NCI-H446 (cell line): ENCODE results near the gene LYPD8.
"Not testable (repeated sequence)": the region's sequence is repeated elsewhere in the genome, so short reads cannot be mapped to it uniquely, and the experiment has no call there.

Experiments used
- DNase-seq, 2 experiments: peaks; one replicate each; lab custom pipeline; 2025; lab: John Stamatoyannopoulos, UW

The LYPD8 gene, protein sequence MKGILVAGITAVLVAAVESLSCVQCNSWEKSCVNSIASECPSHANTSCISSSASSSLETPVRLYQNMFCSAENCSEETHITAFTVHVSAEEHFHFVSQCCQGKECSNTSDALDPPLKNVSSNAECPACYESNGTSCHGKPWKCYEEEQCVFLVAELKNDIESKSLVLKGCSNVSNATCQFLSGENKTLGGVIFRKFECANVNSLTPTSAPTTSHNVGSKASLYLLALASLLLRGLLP

DNA sequence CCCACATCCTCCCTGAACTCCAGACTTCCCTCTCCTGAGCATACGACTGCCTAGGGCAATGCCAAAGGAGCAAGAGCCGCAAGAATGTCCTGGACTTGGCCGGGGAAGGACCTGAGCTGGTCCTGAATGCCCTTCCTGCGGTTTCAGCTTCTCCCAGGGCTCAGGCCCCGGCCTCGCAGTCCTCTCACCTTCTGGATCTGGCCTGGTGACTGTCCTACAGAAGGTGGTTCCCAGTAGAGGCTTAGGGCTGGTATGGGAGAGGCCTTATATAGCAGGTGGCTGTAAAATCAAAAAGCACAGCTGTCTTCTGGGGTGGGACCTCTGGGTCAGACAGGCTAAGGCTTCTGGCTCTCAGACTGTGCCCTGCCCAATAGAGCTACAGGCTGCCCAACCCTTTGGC lies at the start of gene LYPD8:
Gene LYPD8, minus strand, starts transcription at position 243 of the 400 bp plus-strand sequence. CDS start 4,678 bp downstream, outside the sequence.
- DNase-seq: no peak

DNA sequence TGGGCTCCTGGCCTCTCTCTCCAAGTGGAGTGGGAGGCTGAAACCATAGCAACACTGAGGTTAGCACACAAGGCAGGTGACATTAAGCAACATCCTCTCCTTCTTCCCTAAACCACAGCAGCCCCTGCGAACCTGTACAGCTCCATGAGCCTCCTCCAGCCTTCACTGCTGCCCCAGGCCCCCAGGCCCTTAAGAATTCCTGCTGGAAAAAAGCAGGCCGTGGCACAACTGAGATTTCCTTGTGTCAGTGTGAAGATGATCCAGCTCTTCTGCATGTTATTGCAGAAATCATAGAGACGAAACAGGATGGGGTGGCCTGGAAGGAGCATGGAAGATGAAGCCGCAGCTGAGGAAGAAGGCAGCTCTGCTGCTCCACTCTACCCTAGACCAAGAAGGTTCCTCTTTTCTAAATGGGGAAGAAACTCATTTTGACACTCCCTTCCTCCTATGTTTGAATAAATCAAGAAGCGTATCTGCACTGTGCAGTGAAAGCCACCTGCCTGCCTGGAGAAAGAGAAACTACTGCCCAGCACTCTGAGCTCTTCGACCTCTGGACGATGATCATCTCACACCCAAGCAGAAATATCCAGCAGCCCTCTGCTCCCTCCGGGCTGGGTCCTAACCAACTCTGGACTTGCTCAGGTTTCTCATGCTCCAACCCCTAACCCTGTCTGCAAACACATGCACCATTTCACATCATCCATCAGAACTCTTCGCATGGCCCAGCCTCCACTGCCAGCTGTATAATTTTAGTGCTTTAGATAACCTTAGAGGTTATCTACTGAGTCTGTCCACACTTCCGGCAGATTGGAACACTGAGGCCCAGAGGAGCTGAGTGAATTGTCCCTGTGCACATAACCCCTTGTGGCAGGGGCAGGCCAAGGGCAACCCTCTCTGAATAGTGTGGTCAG lies 49.5 kb upstream of the LYPD8 start:
- no peak for DNase-seq

DNA sequence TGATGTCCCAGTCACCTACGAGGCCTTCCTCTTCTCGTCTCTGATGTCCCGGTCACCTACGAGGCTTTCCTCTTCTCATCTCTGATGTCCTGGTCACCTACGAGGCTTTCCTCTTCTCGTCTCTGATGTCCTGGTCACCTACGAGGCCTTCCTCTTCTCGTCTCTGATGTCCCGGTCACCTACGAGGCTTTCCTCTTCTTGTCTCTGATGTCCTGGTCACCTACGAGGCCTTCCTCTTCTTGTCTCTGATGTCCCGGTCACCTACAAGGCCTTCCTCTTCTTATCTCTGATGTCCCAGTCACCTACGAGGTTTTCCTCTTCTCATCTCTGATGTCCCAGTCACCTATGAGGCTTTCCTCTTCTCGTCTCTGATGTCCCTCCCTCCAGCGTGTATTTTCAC lies 47.9 kb upstream of the LYPD8 start:
- not testable (repeated sequence) for DNase-seq

DNA sequence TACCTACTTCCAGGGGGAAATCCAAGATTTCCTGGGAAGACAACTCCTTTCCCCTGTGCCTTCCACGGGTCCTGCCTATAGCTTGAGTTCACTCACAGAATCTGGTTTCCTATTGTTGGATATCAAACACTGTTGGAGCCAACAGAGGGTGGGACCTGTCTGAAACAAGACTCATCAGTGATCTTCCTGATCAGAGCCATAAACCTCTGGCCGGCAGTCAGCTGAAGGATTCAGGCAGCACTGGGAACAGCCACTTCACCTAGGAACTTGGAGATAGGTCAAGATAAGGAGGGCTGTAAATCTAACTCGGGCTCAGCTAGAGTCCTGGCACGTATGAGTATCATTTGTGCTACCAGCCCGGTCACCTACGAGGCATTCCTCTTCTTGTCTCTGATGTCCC lies 46.9 kb upstream of the LYPD8 start:
- DNase-seq: no peak

DNA sequence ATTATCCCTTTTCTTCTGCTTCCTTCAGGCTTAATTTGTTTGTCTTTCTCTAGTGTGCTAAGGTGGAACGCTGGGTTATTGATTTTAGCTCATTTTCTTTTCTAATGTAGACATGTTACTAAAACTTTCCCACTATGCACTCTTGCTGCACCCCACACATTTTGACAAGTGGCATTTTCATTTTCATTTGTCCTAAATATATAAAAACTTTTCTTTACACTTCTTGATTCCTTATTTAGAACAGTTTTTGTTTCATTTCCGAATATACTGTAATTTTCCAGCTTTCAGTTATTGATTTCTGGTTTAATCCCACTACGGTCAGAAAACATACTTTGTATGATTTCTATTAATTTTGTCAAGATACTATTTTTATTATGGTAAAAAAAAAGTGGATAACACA lies 44.9 kb upstream of the LYPD8 start:
- DNase-seq: no peak

DNA sequence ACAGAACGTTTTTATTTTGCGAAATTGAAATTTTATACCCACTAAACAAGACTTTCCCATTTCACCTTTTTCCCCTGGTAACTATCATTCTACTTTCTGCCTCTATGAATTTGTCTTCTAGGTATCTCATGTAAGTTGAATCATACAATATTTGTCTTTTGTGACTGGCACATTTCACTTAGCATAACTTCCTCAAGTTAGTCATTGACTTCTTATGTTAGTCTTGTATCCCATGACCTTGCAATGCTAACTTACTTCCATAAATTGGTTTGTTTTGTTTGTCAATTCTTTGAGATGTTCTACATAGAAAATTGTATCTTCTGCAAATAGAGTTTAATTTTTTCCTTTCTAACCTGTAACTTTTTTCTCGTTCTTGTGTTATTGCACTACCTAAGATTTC lies 43.2 kb upstream of the LYPD8 start:
- no peak for DNase-seq

DNA sequence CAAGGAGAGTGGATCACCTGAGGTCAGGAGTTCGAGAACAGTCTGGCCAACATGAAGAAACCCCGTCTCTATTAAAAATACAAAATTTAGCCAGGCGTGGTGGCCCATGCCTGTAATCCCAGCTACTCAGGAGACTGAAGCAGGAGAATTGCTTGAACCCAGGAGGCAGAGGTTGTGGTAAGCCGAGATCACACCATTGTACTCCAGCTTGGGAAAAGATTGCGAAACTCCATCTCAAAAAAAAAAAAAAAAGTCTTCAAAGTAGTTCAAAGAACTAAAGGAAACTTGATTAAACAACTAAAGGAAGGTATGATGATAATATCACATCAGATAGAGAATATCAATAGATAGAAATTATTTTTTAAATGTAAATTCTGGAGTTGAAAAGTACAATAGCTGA lies 39.1 kb upstream of the LYPD8 start:
- not testable (repeated sequence) for DNase-seq

DNA sequence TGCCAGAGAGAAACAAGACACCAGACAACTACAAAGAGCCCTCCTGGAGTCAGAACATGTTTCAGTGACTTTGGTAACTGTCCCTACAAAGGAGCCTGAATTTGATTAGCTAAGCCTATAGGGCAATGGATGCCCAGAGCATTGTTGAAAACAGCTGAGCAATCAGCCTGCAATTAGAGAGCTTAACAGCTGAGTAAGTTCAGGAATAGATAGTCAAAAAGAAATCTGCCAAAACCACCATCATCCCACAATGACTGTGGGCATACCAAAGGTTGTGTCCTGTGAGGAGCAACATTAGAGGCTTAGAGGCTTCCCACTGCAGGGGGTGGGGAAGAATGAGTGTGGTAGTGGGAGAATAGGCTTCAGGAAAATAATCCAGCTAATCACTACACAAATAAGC lies 38.0 kb upstream of the LYPD8 start:
- DNase-seq: no peak

DNA sequence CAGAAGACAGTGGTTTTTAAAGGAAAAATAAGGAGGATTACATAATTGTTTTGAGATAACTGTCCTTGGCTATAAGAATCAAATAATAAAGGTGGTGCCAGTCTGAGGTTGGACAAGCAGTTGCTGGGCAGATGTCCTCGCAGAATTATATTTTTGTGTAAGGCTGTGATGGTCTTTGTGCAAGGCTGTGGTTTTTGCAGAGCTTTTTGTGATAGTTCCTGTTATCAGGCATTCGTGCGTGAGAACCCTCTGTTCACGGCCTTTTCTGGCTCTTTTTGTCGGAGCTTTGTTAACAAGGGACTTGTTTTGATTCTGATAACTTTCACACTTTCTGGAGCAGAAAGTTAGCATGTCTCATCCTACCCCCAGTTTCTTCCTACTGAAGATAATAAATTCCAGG lies 36.8 kb upstream of the LYPD8 start:
- DNase-seq: no peak

DNA sequence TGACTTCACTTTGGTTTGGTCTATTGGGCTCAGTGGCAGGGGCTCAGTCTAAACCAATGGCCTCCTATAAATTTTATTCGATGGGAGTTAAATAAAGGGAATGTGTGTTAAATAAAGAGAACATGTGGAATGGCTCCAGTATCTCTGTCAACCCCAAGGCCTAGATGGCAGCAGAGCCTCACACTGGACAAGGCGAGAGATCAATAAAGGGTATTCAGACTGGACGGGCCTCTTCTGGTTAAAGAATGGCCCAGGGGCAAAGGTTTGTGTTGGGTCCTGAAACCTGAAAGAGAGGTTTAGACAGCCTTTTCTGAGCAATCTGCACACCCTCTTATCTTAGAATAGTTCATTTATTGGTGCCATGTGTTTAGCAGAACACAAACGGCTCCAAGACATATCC lies 35.5 kb upstream of the LYPD8 start:
- DNase-seq: no peak

DNA sequence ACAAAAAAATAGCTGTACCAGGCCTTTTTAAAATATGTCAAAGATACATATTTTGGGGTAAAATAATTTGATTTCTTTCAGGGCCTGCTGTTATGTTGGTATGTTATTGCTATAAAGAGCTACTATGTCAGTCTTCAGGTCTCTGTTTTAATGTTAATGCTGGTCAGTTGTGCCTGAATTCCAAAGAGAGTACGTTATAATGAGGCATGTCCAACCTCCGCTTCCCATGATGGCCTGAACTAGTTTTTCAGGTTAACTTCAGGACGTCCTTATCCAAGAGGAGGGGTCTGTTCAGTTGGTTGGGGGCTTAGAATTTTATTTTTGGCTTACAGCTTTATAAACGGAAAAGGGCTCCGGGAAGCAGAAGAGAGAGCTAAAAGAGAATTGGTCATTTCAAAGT lies 34.9 kb upstream of the LYPD8 start:
- DNase-seq: no peak

DNA sequence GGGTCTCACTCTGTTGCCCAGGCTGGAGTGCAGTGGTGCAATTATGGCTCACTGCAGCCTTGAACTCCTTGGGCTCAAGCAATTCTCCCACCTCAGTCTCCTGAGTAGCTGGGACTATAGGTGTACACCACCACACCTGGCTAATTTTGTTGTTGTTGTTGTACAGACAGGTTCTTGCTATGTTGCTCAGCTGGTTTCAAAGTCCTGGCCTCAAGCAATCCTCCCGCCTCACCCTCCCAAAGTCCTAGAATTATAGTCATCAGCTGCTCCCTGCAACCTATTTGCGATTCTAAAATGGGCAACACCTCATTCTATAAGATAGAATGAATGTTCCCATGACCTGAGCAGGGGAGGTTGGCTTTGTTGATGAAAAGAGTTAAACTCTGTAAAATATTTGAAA lies 33.8 kb upstream of the LYPD8 start:
- not testable (repeated sequence) for DNase-seq

DNA sequence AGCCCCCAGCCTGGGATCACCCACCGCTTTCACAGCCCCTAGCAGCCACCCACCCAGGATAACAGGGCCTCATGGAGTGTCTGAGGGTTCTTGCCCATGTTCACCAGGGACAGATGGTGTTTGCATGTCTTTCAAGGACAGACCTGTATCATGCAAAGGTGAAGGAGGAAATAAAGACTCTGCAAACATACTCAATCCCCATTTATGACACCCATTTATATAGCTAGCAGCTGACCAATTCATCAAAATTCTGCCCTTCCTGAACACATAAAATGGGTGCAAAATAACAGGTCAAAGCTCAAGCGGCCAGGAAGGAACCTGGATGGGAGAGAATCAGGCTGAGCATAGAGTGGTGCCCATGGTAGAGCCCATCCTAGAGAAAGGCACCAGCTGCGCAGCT lies 32.8 kb upstream of the LYPD8 start:
- DNase-seq: no peak

DNA sequence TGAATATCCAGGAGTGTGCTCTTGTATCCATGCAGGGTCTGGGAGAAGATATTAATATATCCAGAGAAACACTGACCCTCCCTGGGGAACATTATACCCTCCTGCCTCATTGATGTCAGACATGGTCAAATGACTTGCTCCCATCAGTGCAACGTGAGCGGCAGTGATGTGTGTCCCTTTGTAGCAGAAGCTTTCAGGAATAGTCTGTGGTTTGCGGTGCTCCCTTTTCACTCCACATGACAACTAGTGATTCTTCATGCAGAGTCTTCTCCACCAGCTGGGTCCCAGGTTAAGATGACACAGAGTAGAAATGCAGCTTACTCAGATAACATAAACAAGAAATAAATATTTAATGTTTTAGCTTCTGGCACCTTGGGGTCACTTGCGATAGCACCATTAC lies 31.9 kb upstream of the LYPD8 start:
- DNase-seq: no peak

DNA sequence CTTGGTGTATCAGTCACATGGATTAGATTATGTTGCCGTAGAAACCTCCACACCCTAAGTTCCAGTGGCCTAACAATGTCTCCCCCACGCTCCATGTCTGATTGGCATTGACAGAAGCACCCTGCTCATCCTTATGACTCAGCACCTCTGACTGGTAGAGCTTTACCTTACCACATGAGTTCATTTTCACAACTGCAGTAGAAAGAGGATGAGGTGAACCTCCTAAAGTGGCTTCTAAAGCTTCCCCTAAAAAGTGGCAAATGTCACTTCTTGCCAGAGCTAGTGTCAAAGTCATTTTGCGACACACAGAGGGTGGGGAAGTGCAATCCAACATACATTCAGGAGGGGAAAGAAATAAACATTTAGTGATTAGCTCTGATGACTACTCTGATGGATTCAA lies 30.6 kb upstream of the LYPD8 start:
- no peak for DNase-seq

DNA sequence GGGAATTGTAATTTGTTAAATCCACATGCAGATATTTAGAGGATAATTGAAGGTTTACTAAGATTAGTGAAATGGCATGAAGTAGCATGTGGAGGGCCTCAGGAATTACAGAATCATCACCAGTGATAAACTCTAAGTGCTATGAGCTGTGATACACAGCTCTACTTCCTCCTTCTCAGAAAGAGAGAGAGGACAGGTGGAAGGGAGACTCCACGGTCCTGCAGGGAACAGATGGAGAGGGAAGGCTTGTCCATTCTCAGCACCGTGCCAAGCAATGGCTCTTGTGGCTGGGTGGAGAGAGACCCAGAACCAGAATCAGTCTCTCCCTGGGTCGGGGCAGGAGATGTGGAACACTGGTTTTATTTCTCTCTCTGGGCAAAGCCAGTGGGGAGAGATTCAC lies 27.8 kb upstream of the LYPD8 start:
- no peak for DNase-seq

DNA sequence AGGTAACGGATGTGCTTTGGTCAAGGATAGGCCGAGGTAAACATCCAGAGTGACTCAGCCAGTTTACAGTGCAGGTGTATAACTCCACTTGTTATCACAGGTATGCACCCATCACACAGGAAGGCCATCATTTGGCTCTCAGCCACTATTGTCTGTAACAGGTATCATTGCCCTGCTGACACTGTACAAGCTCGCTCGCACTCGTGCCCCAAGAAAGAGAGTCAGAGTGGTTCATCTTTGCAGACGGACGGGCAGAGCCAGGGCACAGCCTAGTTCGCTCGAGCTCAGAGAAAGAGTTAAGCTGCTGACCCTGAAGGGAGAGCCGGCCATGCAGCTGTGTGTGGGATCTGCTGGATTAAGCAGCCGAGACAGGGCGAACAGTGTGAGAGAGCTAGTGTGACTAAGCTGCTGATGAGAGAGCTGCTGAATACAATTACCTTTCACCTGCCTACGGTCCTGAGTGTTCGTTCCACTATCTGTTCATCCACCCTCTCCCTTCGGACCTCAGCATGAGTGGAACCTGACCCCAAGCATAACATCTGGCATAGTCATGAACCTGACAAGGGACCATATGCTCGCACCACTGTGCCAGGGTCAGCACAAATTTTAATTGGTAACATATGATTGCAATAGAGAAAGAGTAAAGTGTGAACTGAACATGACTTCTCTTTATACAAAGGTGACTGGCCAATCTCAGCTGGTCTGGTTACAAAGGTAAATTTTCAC lies 27.0 kb upstream of the LYPD8 start:
- DNase-seq: no peak

DNA sequence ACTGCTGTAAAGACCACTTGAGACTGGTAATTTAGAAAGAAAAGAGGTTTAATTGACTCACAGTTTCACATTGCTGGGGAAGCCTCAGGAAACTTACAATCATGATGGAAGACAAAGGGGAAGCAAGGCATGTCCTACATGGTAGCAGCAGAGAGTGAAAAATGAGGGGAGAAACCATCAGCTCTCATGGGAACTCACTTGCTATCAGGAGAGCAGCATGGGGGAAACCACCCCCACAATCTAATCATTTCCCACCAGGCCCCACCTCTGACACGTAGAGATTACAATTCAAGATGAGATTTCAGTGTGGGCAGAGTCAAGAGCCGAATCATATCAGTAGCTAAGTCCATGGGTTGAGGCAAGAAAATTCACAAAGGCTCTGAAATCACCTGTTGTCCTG lies 23.8 kb upstream of the LYPD8 start:
- DNase-seq: no peak

DNA sequence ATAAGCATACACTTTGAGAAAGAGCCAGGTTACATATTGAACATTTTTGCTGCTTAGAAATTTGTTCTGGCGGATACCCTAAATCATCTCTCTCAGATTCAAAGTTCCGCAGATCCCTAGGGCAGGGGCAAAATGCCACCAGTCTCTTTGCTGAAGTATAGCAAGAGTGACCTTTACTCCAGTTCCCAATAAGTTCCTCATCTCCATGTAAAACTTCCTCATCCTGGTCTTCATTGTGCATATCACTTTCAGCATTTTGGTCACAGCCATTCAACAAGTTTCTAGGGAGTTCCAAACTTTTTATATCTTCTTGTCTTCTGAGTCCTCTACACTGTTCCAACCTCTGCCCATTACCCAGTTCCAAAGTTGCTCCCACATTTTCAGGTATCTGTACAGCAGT lies 23.3 kb upstream of the LYPD8 start:
- DNase-seq: no peak

DNA sequence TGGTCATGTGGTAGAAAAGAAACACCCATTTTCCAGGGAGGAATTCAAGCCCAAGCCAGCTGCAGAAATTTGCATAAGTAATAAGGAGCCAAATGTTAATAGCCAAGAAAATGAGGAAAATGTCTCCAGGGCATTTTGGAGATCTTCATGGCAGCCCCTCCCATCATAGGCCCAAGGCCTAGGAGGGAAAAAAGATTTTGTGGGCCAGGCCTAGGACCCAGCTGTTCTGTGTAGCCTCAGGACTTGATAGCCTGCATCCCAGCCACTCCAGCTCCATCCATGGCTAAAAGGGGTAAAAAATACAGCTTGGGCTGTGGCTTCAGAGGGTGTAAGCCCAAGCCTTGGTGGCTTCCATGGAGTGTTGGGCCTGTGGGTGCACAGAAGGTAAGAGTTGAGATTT lies 21.4 kb upstream of the LYPD8 start:
- no peak for DNase-seq

DNA sequence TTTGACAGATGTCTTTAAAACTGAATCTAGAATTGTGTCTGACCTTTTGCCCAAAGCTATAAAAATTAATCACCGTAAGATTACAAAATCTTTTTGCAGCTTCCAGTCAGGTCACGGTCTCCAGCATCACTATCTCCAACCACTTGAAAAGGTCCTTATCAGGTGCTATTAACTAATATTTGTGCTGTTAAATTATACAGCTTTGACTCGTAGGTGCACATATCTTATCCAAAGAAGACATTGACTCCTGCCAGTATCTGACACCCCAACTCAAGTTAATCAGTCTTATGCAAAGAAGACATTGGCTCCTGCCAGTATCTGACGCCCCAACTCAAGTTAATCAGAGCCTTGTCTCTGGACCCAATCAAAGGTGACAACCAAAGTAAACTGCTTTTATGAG lies 19.9 kb upstream of the LYPD8 start:
- DNase-seq: no peak

DNA sequence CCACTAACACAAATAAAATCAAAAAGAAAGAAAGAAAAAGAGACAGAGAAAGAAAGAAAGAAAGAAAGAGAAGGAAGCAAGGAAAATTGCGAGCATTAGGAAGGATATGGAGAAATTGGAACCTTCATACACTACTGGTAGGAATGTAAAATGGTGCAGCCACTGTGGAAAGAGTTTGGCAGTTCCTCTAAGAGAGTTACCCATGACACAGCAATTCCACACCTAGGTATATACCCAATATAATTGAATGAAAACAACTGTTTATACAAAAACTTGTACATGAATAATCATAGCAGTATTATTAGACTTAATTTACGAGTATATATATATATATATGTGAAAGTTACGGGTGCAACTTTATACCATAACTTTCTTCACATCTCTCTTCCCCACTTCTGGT lies 4.1 kb upstream of the LYPD8 start:
- DNase-seq: no peak

DNA sequence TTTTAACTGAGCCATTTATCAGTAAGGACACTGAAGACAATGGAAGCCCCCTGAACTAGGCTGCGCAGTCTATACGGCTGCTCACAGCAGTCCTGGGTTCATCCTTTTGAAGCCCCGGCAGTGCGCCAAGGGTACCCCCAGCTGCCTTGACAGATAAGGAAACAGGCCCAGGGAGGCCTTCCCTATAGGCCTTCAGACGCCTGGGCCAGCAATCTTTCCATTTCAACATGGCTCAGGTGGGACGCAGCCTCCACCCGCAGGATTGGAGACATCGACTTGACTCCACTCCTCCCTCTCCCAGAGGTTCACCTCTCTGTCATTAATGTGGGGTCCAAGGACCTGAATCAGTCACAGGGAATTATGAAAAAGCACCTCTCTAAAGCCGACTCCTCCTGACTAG lies 2.8 kb upstream of the LYPD8 start:
- no peak for DNase-seq
